ENCODE results near the gene PNPLA7. TPM values are rescaled to one million over a fixed set of nuclear protein-coding genes. Genes with fewer than 3 reads are reported as not detected.

Gene PNPLA7
- total and polyA plus RNA-seq, 2 of the 13 experiments (the other 11 are each of a cell fraction or from before 2014, with no cell fraction given): 0.42 to 1.5 TPM

DNA sequence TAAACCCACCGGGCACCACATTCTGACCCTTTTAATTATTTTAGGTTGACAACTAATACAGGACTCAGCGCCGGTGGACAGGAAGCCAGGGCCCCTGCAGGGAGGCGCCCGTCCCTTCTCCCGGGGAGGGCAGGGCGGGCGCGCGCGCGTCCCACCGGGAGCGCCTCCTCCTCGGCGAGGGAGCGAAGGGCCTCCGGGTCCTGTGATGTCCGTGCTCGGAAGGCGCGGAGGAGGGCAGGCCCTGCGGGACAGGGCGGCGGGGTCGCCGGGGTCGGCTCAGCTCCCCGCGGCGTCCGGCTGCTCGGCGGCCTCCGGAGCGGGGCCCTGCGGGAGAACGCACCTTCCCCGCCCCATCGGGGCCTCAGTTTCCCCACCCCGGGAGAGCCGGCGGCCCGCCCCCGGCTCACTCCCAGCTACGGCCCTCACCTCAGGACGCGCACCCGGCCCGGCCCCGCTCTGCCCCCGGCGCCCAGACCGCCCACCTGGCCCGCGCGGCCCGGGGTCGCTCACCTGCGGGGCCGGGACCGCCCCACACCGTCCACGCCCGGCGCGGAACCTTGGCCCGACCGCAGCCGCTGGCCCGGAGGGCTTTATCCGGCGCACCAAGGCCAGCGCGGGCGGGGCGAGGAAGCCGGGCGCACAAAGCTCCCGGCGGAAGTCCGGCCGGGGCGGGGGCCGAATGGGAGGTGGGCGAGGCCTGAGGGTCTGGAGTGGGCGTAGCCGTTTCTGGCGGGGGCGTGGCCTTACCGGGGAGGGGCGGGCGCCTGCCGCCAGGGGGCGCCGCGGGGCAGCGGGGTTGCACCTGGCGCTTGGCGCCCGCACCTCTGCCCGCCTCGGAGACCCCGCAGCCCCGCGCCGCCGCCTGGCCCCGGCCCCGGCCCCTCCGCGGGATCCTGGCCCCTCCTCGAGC lies 127.3 kb downstream of the PNPLA7 start, which contains the start of the genes EXD3 and NOXA1 (continued):
- TF ChIP-seq, protein P1, sequence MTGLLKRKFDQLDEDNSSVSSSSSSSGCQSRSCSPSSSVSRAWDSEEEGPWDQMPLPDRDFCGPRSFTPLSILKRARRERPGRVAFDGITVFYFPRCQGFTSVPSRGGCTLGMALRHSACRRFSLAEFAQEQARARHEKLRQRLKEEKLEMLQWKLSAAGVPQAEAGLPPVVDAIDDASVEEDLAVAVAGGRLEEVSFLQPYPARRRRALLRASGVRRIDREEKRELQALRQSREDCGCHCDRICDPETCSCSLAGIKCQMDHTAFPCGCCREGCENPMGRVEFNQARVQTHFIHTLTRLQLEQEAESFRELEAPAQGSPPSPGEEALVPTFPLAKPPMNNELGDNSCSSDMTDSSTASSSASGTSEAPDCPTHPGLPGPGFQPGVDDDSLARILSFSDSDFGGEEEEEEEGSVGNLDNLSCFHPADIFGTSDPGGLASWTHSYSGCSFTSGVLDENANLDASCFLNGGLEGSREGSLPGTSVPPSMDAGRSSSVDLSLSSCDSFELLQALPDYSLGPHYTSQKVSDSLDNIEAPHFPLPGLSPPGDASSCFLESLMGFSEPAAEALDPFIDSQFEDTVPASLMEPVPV (CRISPR knock-in tag; IDR thresholded peaks at IDR 0.05): peak; percentile 73; the same call in 1 of the 2 replicates
- peak; percentile 43 for TF ChIP-seq HNRNPLL (IDR thresholded peaks at IDR 0.05; ENCODE audit: low read depth, low read length, poor library complexity, severe bottlenecking)
- TF ChIP-seq HDAC2 (CRISPR knock-in tag; IDR thresholded peaks at IDR 0.05): peak; percentile 39; the same call in 1 of the 2 replicates
- TF ChIP-seq FOXC1 (CRISPR knock-in tag; IDR thresholded peaks at IDR 0.05; ENCODE audit: borderline replicate concordance): peak; percentile 74; the same call in 1 of the 2 replicates
- TF ChIP-seq ZNF782 (CRISPR knock-in tag; IDR thresholded peaks at IDR 0.05; ENCODE audit: borderline replicate concordance): no peak
- TF ChIP-seq, protein P2, sequence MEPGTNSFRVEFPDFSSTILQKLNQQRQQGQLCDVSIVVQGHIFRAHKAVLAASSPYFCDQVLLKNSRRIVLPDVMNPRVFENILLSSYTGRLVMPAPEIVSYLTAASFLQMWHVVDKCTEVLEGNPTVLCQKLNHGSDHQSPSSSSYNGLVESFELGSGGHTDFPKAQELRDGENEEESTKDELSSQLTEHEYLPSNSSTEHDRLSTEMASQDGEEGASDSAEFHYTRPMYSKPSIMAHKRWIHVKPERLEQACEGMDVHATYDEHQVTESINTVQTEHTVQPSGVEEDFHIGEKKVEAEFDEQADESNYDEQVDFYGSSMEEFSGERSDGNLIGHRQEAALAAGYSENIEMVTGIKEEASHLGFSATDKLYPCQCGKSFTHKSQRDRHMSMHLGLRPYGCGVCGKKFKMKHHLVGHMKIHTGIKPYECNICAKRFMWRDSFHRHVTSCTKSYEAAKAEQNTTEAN (CRISPR knock-in tag; conservative IDR thresholded peaks at IDR 0.05): peak; percentile 37; the same call in 1 of the 2 replicates
- TF ChIP-seq, protein P3, sequence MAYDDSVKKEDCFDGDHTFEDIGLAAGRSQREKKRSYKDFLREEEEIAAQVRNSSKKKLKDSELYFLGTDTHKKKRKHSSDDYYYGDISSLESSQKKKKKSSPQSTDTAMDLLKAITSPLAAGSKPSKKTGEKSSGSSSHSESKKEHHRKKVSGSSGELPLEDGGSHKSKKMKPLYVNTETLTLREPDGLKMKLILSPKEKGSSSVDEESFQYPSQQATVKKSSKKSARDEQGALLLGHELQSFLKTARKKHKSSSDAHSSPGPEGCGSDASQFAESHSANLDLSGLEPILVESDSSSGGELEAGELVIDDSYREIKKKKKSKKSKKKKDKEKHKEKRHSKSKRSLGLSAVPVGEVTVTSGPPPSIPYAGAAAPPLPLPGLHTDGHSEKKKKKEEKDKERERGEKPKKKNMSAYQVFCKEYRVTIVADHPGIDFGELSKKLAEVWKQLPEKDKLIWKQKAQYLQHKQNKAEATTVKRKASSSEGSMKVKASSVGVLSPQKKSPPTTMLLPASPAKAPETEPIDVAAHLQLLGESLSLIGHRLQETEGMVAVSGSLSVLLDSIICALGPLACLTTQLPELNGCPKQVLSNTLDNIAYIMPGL (CRISPR knock-in tag; IDR thresholded peaks at IDR 0.05; ENCODE audit: borderline replicate concordance in 1 of 2, low read depth in 1 of 2): peak; percentile 87
- TF ChIP-seq ZBTB7B (CRISPR knock-in tag; IDR thresholded peaks at IDR 0.05): peak; percentile 74
- peak; percentile 57 for TF ChIP-seq BHLHE40 (IDR thresholded peaks at IDR 0.05; ENCODE audit: low read length)
- TF ChIP-seq CCDC6 (CRISPR knock-in tag; IDR thresholded peaks at IDR 0.05): no peak
- TF ChIP-seq KLF12 (CRISPR knock-in tag; IDR thresholded peaks at IDR 0.05; ENCODE audit: borderline replicate concordance): peak; percentile 91; the same call in 1 of the 2 replicates
- TF ChIP-seq, protein P4, sequence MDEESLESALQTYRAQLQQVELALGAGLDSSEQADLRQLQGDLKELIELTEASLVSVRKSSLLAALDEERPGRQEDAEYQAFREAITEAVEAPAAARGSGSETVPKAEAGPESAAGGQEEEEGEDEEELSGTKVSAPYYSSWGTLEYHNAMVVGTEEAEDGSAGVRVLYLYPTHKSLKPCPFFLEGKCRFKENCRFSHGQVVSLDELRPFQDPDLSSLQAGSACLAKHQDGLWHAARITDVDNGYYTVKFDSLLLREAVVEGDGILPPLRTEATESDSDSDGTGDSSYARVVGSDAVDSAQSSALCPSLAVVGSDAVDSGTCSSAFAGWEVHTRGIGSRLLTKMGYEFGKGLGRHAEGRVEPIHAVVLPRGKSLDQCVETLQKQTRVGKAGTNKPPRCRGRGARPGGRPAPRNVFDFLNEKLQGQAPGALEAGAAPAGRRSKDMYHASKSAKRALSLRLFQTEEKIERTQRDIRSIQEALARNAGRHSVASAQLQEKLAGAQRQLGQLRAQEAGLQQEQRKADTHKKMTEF (CRISPR knock-in tag; IDR thresholded peaks at IDR 0.05): peak; percentile 47; the same call in 1 of the 2 replicates
- peak; percentile 90; the same call in 1 of the 2 replicates for TF ChIP-seq KDM5A (IDR thresholded peaks at IDR 0.05; ENCODE audit: borderline replicate concordance, low read length)
- TF ChIP-seq, protein P5, sequence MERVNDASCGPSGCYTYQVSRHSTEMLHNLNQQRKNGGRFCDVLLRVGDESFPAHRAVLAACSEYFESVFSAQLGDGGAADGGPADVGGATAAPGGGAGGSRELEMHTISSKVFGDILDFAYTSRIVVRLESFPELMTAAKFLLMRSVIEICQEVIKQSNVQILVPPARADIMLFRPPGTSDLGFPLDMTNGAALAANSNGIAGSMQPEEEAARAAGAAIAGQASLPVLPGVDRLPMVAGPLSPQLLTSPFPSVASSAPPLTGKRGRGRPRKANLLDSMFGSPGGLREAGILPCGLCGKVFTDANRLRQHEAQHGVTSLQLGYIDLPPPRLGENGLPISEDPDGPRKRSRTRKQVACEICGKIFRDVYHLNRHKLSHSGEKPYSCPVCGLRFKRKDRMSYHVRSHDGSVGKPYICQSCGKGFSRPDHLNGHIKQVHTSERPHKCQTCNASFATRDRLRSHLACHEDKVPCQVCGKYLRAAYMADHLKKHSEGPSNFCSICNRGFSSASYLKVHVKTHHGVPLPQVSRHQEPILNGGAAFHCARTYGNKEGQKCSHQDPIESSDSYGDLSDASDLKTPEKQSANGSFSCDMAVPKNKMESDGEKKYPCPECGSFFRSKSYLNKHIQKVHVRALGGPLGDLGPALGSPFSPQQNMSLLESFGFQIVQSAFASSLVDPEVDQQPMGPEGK (CRISPR knock-in tag; IDR thresholded peaks at IDR 0.05): peak; percentile 83
- TF ChIP-seq ZNF234 (CRISPR knock-in tag; conservative IDR thresholded peaks at IDR 0.05): no peak
- peak; percentile 58; the same call in 1 of the 2 replicates for TF ChIP-seq ZNF121 (CRISPR knock-in tag; IDR thresholded peaks at IDR 0.05)
- no peak for TF ChIP-seq MAFG (CRISPR knock-in tag; IDR thresholded peaks at IDR 0.05)
- peak; percentile 38; the same call in 1 of the 2 replicates for TF ChIP-seq ZNF558 (CRISPR knock-in tag; IDR thresholded peaks at IDR 0.05; ENCODE audit: borderline replicate concordance)
- no peak for TF ChIP-seq SCMH1 (CRISPR knock-in tag; IDR thresholded peaks at IDR 0.05; ENCODE audit: borderline replicate concordance)

All from HepG2 (cell line).